ENCODE data around the gene CLCNKA.
"Not testable (repeated sequence)": the region's sequence is repeated elsewhere in the genome, so short reads cannot be mapped to it uniquely, and the experiment has no call there.

Gene CLCNKA

DNA sequence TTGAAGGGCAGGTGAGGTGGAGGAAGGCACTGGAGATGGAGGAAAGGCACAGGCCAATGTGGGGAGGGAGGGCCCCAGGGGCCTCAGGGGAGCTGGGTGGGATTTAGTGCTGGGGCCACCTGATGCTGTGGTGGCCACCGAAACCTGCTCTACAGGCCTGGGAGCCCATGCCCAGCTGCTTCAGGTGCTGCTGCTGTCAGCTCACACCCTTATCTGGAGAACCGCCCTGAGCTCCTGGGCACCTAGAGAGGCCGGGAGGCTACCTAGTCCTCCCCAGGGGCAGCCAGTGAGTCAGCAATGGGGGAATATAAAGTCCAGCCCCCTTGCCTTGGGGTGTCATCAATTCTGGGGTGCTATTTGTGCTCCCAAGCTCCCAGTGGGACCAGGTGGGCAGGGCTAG lies 39.4 kb downstream of the CLCNKA start:
- Histone ChIP-seq H3K27ac (ENCODE audit: low read depth, low read length, poor library complexity, severe bottlenecking) (no peak overlapping the region), H3K9ac (ENCODE audit: low read length) (no peak overlapping the region), H3K4me2 (ENCODE audit: low read length) (no peak overlapping the region), H3K36me3 (ENCODE audit: insufficient read depth, low read length) (no peaks in the 10 kb centered on the region), H3K9me3 (ENCODE audit: low read length) (no peaks in the 10 kb centered on the region), H3F3A (ENCODE audit: insufficient read depth, low read length) (no peaks in the 10 kb centered on the region), H3K79me2 (ENCODE audit: insufficient read depth, low read length) (no peaks in the 10 kb centered on the region), H3K4me1 (ENCODE audit: insufficient read depth, low read length, severe bottlenecking) (no peaks in the 10 kb centered on the region), H3K4me3 (ENCODE audit: low read depth, low read length, poor library complexity, severe bottlenecking) (no peak overlapping the region), H3K9me2 (ENCODE audit: low read depth, low read length) (no peaks in the 10 kb centered on the region), H3K27me3 (ENCODE audit: insufficient read depth, low read length) (no peaks in the 10 kb centered on the region), H2AFZ (ENCODE audit: low read length) (no peak overlapping the region), H4K20me1 (ENCODE audit: insufficient read depth, low read length) (no peaks in the 10 kb centered on the region)
- no peak for TF ChIP-seq EZH2 (IDR thresholded peaks at IDR 0.05; ENCODE audit: borderline replicate concordance, low read length)
- TF ChIP-seq, protein P1, sequence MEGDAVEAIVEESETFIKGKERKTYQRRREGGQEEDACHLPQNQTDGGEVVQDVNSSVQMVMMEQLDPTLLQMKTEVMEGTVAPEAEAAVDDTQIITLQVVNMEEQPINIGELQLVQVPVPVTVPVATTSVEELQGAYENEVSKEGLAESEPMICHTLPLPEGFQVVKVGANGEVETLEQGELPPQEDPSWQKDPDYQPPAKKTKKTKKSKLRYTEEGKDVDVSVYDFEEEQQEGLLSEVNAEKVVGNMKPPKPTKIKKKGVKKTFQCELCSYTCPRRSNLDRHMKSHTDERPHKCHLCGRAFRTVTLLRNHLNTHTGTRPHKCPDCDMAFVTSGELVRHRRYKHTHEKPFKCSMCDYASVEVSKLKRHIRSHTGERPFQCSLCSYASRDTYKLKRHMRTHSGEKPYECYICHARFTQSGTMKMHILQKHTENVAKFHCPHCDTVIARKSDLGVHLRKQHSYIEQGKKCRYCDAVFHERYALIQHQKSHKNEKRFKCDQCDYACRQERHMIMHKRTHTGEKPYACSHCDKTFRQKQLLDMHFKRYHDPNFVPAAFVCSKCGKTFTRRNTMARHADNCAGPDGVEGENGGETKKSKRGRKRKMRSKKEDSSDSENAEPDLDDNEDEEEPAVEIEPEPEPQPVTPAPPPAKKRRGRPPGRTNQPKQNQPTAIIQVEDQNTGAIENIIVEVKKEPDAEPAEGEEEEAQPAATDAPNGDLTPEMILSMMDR (IDR thresholded peaks at IDR 0.05; ENCODE audit: low read length): no peak

DNA sequence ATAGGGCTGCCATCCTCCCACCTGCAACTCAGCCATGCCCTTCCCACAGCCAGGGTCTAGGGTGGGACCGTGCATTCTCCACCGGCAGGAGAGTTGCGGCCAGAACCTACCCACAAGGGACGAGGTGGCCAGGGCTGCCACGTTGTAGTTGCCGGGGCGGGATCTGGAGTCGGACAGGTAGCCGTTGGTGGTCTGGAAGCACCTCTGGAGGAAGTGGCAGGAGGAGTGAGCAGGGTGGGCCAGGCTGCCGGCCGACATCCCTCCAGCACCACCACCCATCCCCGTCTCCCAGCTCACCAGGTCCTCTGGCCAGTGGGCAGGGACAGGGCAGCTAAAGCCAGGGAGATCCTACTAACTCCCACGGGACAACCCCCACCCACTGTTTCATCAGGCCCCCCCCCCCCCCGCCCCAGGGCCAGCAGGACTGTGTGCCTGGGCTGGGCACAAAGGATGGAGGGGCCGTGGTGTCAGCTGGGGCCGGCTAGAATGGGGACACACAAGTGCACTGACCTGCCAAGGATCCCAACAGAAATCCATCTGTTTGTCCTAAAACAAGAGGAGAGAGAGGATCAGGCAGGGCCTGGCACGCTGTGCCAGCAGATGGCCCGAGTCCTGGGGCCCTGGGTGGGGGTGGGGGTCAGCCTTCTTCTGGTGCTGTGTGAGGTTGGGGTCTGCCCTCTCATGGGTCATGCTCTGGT lies 40.3 kb downstream of the CLCNKA start:
- not testable (repeated sequence) for H3K27ac ChIP-seq (ENCODE audit: low read depth, low read length, poor library complexity, severe bottlenecking); H3K9ac ChIP-seq (ENCODE audit: low read length); H4K20me1 ChIP-seq (ENCODE audit: insufficient read depth, low read length); H3K4me3 ChIP-seq (ENCODE audit: low read depth, low read length, poor library complexity, severe bottlenecking); H3K27me3 ChIP-seq (ENCODE audit: insufficient read depth, low read length); H3K9me3 ChIP-seq (ENCODE audit: low read length); H2AFZ ChIP-seq (ENCODE audit: low read length); H3K4me2 ChIP-seq (ENCODE audit: low read length); H3F3A ChIP-seq (ENCODE audit: insufficient read depth, low read length); H3K4me1 ChIP-seq (ENCODE audit: insufficient read depth, low read length, severe bottlenecking); H3K9me2 ChIP-seq (ENCODE audit: low read depth, low read length); H3K79me2 ChIP-seq (ENCODE audit: insufficient read depth, low read length); H3K36me3 ChIP-seq (ENCODE audit: insufficient read depth, low read length)

GRCh38 chr1:16062687-16063075 lies 40.8 kb downstream of the CLCNKA start:
- not testable (repeated sequence) for H3K9ac ChIP-seq (ENCODE audit: low read length); H3K36me3 ChIP-seq (ENCODE audit: insufficient read depth, low read length); H4K20me1 ChIP-seq (ENCODE audit: insufficient read depth, low read length); H3K9me3 ChIP-seq (ENCODE audit: low read length); H3F3A ChIP-seq (ENCODE audit: insufficient read depth, low read length); H3K9me2 ChIP-seq (ENCODE audit: low read depth, low read length); H3K4me1 ChIP-seq (ENCODE audit: insufficient read depth, low read length, severe bottlenecking); H3K4me2 ChIP-seq (ENCODE audit: low read length); H3K27me3 ChIP-seq (ENCODE audit: insufficient read depth, low read length); H3K79me2 ChIP-seq (ENCODE audit: insufficient read depth, low read length); H2AFZ ChIP-seq (ENCODE audit: low read length); H3K4me3 ChIP-seq (ENCODE audit: low read depth, low read length, poor library complexity, severe bottlenecking); H3K27ac ChIP-seq (ENCODE audit: low read depth, low read length, poor library complexity, severe bottlenecking)

GRCh38 chr1:16063226-16063829 lies 41.5 kb downstream of the CLCNKA start:
- H3K9me3 ChIP-seq (ENCODE audit: low read length): no peaks in the 10 kb centered on the region
- H4K20me1 ChIP-seq (ENCODE audit: insufficient read depth, low read length): no peaks in the 10 kb centered on the region
- no peak overlapping the region for H3K4me3 ChIP-seq (ENCODE audit: low read depth, low read length, poor library complexity, severe bottlenecking)
- H3K9ac ChIP-seq (ENCODE audit: low read length): no peak overlapping the region
- no peaks in the 10 kb centered on the region for H3K79me2 ChIP-seq (ENCODE audit: insufficient read depth, low read length)
- no peak overlapping the region for H3K27ac ChIP-seq (ENCODE audit: low read depth, low read length, poor library complexity, severe bottlenecking)
- H3K4me1 ChIP-seq (ENCODE audit: insufficient read depth, low read length, severe bottlenecking): no peaks in the 10 kb centered on the region
- no peaks in the 10 kb centered on the region for H3F3A ChIP-seq (ENCODE audit: insufficient read depth, low read length)
- no peak for TF ChIP-seq EZH2 (IDR thresholded peaks at IDR 0.05; ENCODE audit: borderline replicate concordance, low read length)
- TF ChIP-seq, protein P1 (IDR thresholded peaks at IDR 0.05; ENCODE audit: low read length): no peak
- H3K4me2 ChIP-seq (ENCODE audit: low read length): no peak overlapping the region
- no peak overlapping the region for H2AFZ ChIP-seq (ENCODE audit: low read length)
- 0 out of 2 replicates have a peak, but pooled peaks cover 2% of the 10 kb centered on the region for H3K27me3 ChIP-seq (ENCODE audit: insufficient read depth, low read length)
- no peaks in the 10 kb centered on the region for H3K9me2 ChIP-seq (ENCODE audit: low read depth, low read length)
- no peaks in the 10 kb centered on the region for H3K36me3 ChIP-seq (ENCODE audit: insufficient read depth, low read length)

All from OCI-LY1 (cell line).